GM12878 (cell line): Measurements from ENCODE around the gene PALMD.

Experiments
- CHD1 ChIP-seq: IDR thresholded peaks from 2 replicates; pipeline ENCODE4 v1.6.1; 2012; ENCODE audit warnings: low read depth, low read length, improper control_type of control experiment
- CTCF ChIP-seq, 3 experiments: IDR thresholded peaks in 2 of 3; conservative IDR thresholded peaks in 1 of 3; 2 replicates each; pipeline ENCODE4 v1.5.1; 2011; ENCODE audit warnings: low read depth in 3 of 3, low read length in 3 of 3, mild to moderate bottlenecking in 3 of 3, control low read depth in 2 of 3, moderate library complexity in 2 of 3, inconsistent platforms in 1 of 3, mixed read lengths in 1 of 3; ENCODE audit not compliant: control insufficient read depth in 2 of 3, insufficient read depth in 1 of 3; ENCODE audit errors: extremely low read depth in 1 of 3
- MEF2A ChIP-seq: IDR thresholded peaks from 2 replicates; pipeline ENCODE4 v1.6.1; 2011; ENCODE audit warnings: low read depth, mild to moderate bottlenecking, low read length, moderate library complexity; ENCODE audit not compliant: insufficient read depth
- USF2 ChIP-seq: IDR thresholded peaks from 2 replicates; pipeline ENCODE4 v1.6.1; 2011; ENCODE audit warnings: low read depth, low read length, improper control_type of control experiment, borderline replicate concordance
- TF ChIP-seq, protein P1 (sequence below): IDR thresholded peaks from 2 replicates; pipeline ENCODE4 v1.6.1; 2012; ENCODE audit warnings: low read depth, low read length, improper control_type of control experiment
- TF ChIP-seq, protein P2 (sequence below): IDR thresholded peaks from 2 replicates; pipeline ENCODE4 v1.6.1; 2011; ENCODE audit warnings: mild to moderate bottlenecking, low read depth, low read length, moderate library complexity; ENCODE audit not compliant: insufficient replicate concordance

GRCh38 chr1:99673315-99673714 is 27.4 kb downstream of the PALMD start:
- TF ChIP-seq CHD1 (no peak), MEF2A (no peak), USF2 (no peak), CTCF (IDR thresholded peaks at IDR 0.05 in 2 of 3, conservative IDR thresholded peaks at IDR 0.05 in 1 of 3; ENCODE audit: control insufficient read depth in 2 of 3, extremely low read depth in 1 of 3, insufficient read depth in 1 of 3, low read depth in 3 of 3, low read length in 3 of 3) (no peak)
- TF ChIP-seq, protein P1, sequence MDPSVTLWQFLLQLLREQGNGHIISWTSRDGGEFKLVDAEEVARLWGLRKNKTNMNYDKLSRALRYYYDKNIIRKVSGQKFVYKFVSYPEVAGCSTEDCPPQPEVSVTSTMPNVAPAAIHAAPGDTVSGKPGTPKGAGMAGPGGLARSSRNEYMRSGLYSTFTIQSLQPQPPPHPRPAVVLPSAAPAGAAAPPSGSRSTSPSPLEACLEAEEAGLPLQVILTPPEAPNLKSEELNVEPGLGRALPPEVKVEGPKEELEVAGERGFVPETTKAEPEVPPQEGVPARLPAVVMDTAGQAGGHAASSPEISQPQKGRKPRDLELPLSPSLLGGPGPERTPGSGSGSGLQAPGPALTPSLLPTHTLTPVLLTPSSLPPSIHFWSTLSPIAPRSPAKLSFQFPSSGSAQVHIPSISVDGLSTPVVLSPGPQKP = no peak
- TF ChIP-seq, protein P2, sequence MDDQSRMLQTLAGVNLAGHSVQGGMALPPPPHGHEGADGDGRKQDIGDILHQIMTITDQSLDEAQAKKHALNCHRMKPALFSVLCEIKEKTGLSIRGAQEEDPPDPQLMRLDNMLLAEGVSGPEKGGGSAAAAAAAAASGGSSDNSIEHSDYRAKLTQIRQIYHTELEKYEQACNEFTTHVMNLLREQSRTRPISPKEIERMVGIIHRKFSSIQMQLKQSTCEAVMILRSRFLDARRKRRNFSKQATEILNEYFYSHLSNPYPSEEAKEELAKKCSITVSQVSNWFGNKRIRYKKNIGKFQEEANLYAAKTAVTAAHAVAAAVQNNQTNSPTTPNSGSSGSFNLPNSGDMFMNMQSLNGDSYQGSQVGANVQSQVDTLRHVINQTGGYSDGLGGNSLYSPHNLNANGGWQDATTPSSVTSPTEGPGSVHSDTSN = no peak
